ENCODE data around the gene IGSF21.

IGSF21 gene

DNA sequence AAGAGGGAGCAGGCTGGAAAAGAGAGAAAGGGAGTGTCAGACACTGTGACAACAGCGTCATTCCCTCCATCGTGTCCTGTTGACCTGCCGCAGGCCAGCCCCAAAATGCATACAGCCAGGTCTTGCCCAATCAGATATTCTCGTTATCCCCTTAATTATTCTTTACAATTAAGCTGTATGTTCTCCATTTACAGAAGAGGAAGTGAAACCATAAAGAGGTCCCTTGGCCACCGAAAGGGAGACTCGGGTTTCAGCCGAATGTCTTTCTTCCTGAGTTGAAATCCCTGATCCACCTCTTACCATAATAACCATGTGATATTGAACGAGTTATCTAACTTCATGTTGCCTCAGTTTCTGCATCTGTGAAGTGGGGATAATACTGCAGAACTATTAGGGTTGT lies 70.5 kb downstream of the IGSF21 start:
- Histone ChIP-seq H3K4me1 (ENCODE audit: low read length) (no peaks in the 10 kb centered on the region), H4K20me1 (ENCODE audit: insufficient read depth, low read length) (no peaks in the 10 kb centered on the region), H3K4me2 (ENCODE audit: low read length) (no peak overlapping the region), H3K36me3 (replicated peaks; ENCODE audit: low read depth, low read length) (no peaks in the 10 kb centered on the region), H3K27ac (ENCODE audit: low read length) (no peak overlapping the region), H3K9ac (ENCODE audit: low read length) (no peak overlapping the region), H3K79me2 (ENCODE audit: low read length) (no peaks in the 10 kb centered on the region), H3K4me3 (ENCODE audit: low read length) (no peak overlapping the region), H3K27me3 (ENCODE audit: low read depth, low read length) (no peaks in the 10 kb centered on the region), H3K9me3 (ENCODE audit: insufficient read depth, low read length) (no peaks in the 10 kb centered on the region), H2AFZ (ENCODE audit: low read depth, low read length) (no peak overlapping the region)
- TF ChIP-seq, protein P1, sequence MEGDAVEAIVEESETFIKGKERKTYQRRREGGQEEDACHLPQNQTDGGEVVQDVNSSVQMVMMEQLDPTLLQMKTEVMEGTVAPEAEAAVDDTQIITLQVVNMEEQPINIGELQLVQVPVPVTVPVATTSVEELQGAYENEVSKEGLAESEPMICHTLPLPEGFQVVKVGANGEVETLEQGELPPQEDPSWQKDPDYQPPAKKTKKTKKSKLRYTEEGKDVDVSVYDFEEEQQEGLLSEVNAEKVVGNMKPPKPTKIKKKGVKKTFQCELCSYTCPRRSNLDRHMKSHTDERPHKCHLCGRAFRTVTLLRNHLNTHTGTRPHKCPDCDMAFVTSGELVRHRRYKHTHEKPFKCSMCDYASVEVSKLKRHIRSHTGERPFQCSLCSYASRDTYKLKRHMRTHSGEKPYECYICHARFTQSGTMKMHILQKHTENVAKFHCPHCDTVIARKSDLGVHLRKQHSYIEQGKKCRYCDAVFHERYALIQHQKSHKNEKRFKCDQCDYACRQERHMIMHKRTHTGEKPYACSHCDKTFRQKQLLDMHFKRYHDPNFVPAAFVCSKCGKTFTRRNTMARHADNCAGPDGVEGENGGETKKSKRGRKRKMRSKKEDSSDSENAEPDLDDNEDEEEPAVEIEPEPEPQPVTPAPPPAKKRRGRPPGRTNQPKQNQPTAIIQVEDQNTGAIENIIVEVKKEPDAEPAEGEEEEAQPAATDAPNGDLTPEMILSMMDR (IDR thresholded peaks at IDR 0.05; ENCODE audit: low read depth, low read length), result no peak
- no peak for TF ChIP-seq EZH2phosphoT487 (IDR thresholded peaks at IDR 0.05; ENCODE audit: low read depth)

DNA sequence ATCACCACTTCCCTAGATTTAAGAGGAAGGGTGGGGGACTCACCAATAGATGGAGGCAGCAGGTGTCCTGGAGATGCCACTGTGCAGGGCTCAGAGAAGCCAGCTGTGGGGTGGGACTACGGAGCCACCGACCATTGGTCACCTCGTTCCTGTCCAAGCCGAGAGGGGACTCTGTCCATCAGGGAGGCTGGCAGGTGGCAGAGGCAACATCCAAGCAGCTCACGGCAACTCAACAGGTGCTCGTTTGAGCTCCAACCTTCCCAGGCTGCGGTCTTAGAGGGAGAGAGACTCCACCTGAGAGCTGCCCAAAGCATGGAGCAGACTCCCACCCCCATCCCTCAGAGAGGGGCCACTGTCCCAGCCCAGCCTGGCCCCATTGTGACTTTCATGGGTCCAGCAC lies 71.4 kb downstream of the IGSF21 start:
- Histone ChIP-seq H3K4me2 (ENCODE audit: low read length) (no peak overlapping the region), H3K27ac (ENCODE audit: low read length) (no peak overlapping the region), H4K20me1 (ENCODE audit: insufficient read depth, low read length) (no peaks in the 10 kb centered on the region), H3K4me1 (ENCODE audit: low read length) (no peaks in the 10 kb centered on the region), H3K4me3 (ENCODE audit: low read length) (no peak overlapping the region), H3K9ac (ENCODE audit: low read length) (no peak overlapping the region), H3K79me2 (ENCODE audit: low read length) (no peaks in the 10 kb centered on the region), H2AFZ (ENCODE audit: low read depth, low read length) (no peak overlapping the region), H3K27me3 (ENCODE audit: low read depth, low read length) (no peaks in the 10 kb centered on the region), H3K9me3 (ENCODE audit: insufficient read depth, low read length) (no peaks in the 10 kb centered on the region), H3K36me3 (replicated peaks; ENCODE audit: low read depth, low read length) (no peaks in the 10 kb centered on the region)
- TF ChIP-seq EZH2phosphoT487 (IDR thresholded peaks at IDR 0.05; ENCODE audit: low read depth), result no peak
- TF ChIP-seq, protein P1 (IDR thresholded peaks at IDR 0.05; ENCODE audit: low read depth, low read length), result no peak

DNA sequence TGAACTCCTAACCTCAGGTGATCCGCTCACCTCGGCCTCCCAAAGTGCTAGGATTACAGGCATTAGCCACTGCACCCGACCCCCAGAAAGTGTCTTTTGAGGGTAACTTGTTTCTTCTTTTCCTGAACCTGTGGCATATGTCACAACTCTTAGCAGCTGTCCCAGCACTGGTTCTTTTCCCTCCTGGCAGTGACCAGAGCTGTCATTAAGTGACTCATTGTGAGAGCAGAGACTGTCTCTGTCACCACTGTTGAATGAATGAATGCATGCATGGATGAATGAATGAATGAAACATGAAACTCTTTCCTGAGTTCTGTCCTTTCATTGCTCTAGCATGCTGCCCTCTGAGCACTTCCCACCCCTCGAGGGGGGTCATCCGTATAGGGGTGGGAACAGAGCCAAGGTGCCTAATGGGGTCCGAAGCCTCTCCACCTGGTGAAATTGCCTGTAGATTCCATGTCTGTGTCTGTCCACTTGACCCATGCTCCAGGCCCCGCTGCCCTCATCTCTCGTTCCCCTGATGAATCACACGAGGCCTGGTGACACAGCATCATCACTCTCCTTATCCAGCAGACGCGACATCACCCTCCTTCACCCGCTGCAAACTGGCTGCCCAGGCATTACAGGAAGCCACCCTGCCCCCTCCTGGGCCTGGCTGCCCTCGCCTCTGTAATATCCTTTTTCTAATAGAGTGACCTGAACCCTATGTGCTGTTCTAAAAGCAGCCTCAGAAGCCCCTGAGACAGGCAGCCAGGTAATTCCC lies 75.0 kb downstream of the IGSF21 start:
- Histone ChIP-seq H3K9me3 (ENCODE audit: insufficient read depth, low read length) (no peaks in the 10 kb centered on the region), H2AFZ (ENCODE audit: low read depth, low read length) (no peak overlapping the region), H3K27me3 (ENCODE audit: low read depth, low read length) (peaks cover 2% of the 10 kb centered on the region; the same call in 1 of the 2 replicates), H3K4me3 (ENCODE audit: low read length) (no peak overlapping the region), H3K27ac (ENCODE audit: low read length) (no peak overlapping the region), H3K4me1 (ENCODE audit: low read length) (no peaks in the 10 kb centered on the region), H3K36me3 (replicated peaks; ENCODE audit: low read depth, low read length) (no peaks in the 10 kb centered on the region), H3K4me2 (ENCODE audit: low read length) (no peak overlapping the region), H3K79me2 (ENCODE audit: low read length) (no peaks in the 10 kb centered on the region), H4K20me1 (ENCODE audit: insufficient read depth, low read length) (no peaks in the 10 kb centered on the region), H3K9ac (ENCODE audit: low read length) (no peak overlapping the region)
- TF ChIP-seq, protein P1 (IDR thresholded peaks at IDR 0.05; ENCODE audit: low read depth, low read length), result no peak
- TF ChIP-seq EZH2phosphoT487 (IDR thresholded peaks at IDR 0.05; ENCODE audit: low read depth), result no peak

DNA sequence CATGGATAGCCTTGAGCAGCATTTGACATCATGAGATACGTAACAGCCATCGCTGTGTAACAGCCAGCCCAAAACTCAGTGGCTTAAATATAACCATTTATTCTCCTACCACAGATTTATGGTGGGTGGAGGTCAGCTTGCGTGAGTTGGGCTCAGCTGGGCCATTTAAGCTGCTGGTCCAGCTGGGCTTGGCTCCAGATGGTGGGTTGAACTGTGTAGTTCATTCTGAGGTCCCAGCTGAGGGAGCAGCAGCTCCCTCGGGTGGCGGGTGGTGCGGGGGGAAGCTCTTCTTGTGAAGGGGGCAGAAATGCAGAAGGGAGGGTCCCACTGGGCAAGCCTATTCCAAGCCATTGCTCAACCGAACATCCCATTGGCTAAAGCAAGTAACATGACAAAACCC lies 75.9 kb downstream of the IGSF21 start:
- Histone ChIP-seq H2AFZ (ENCODE audit: low read depth, low read length) (no peak overlapping the region), H3K9ac (ENCODE audit: low read length) (no peak overlapping the region), H3K27me3 (ENCODE audit: low read depth, low read length) (peaks cover 2% of the 10 kb centered on the region; the same call in 1 of the 2 replicates), H4K20me1 (ENCODE audit: insufficient read depth, low read length) (no peaks in the 10 kb centered on the region), H3K4me3 (ENCODE audit: low read length) (no peak overlapping the region), H3K79me2 (ENCODE audit: low read length) (no peaks in the 10 kb centered on the region), H3K27ac (ENCODE audit: low read length) (no peak overlapping the region), H3K4me2 (ENCODE audit: low read length) (no peak overlapping the region), H3K4me1 (ENCODE audit: low read length) (no peaks in the 10 kb centered on the region), H3K36me3 (replicated peaks; ENCODE audit: low read depth, low read length) (no peaks in the 10 kb centered on the region), H3K9me3 (ENCODE audit: insufficient read depth, low read length) (no peaks in the 10 kb centered on the region)
- TF ChIP-seq EZH2phosphoT487 (IDR thresholded peaks at IDR 0.05; ENCODE audit: low read depth), result no peak
- TF ChIP-seq, protein P1 (IDR thresholded peaks at IDR 0.05; ENCODE audit: low read depth, low read length), result no peak

Measured in OCI-LY3 (cell line).